SU-DHL-6 (cell line): ENCODE measurements around the gene SH3BGRL2.
"Not testable (repeated sequence)": the region's sequence is repeated elsewhere in the genome, so short reads cannot be mapped to it uniquely, and the experiment has no call there.

Source experiments
- H2AFZ ChIP-seq: fragments of 200-600 bp; sonication (generic); 2 replicates; pipeline ENCODE4 v1.6.1; 2014; ENCODE audit warnings: low read depth, mild to moderate bottlenecking, moderate library complexity, mixed read lengths, antibody characterized with exemption, low read length; ENCODE audit not compliant: severe bottlenecking
- H3F3A ChIP-seq: fragments of 200-600 bp; shearing (Covaris generic); 2 replicates; pipeline ENCODE4 v1.6.0; 2016; ENCODE audit warnings: antibody characterized with exemption, mild to moderate bottlenecking; ENCODE audit not compliant: insufficient read depth
- H3K27ac ChIP-seq: fragments of 200-600 bp; sonication (generic); 2 replicates; pipeline ENCODE4 v1.5.1; 2016; ENCODE audit warnings: low read depth, mild to moderate bottlenecking, low read length, moderate library complexity, mixed read lengths
- H3K27me3 ChIP-seq: fragments of 200-600 bp; sonication (generic), shearing (Covaris generic); 2 replicates; pipeline ENCODE4 v1.6.0; 2014; ENCODE audit warnings: mild to moderate bottlenecking, low read length
- H3K36me3 ChIP-seq: fragments of 200-600 bp; sonication (generic); 2 replicates; pipeline ENCODE4 v1.6.1; 2014; ENCODE audit warnings: mild to moderate bottlenecking, low read length, mixed read lengths
- H3K4me2 ChIP-seq: fragments of 300-600, 200-600 bp; shearing (Covaris generic), sonication (generic); 2 replicates; pipeline ENCODE4 v1.6.0; 2014; ENCODE audit warnings: low read length, low read depth, mild to moderate bottlenecking; ENCODE audit not compliant: poor library complexity, severe bottlenecking
- H3K4me3 ChIP-seq: fragments of 200-600 bp; sonication (generic); 2 replicates; pipeline ENCODE4 v1.5.1; 2014; ENCODE audit warnings: antibody characterized with exemption, low read length, mild to moderate bottlenecking, mixed read lengths; ENCODE audit not compliant: insufficient read depth, poor library complexity, severe bottlenecking
- H3K79me2 ChIP-seq: fragments of 200-600 bp; sonication (generic); 2 replicates; pipeline ENCODE4 v1.6.1; 2014; ENCODE audit warnings: mild to moderate bottlenecking, low read length, moderate library complexity; ENCODE audit not compliant: insufficient read depth
- H3K9ac ChIP-seq: fragments of 200-600 bp; sonication (generic); 2 replicates; pipeline ENCODE4 v1.7.0; 2014; ENCODE audit warnings: mild to moderate bottlenecking, low read length
- H3K9me2 ChIP-seq: fragments of 200-600 bp; sonication (generic); replicated peaks from 2 replicates; pipeline ENCODE4 v1.6.1; 2014; ENCODE audit warnings: low read length; ENCODE audit not compliant: insufficient read depth
- H3K9me3 ChIP-seq: fragments of 200-600 bp; sonication (generic); 2 replicates; pipeline ENCODE4 v1.6.1; 2014; ENCODE audit warnings: low read length, mixed read lengths; ENCODE audit not compliant: insufficient read depth
- H4K20me1 ChIP-seq: fragments of 200-600 bp; sonication (generic); 2 replicates; pipeline ENCODE4 v1.6.1; 2014; ENCODE audit warnings: low read depth, mild to moderate bottlenecking, antibody characterized with exemption, low read length, moderate library complexity, mixed read lengths
- CTCF ChIP-seq: fragments of 200-600 bp; sonication (generic); IDR thresholded peaks from one replicate; pipeline ENCODE4 v1.5.1; 2017; ENCODE audit warnings: antibody characterized with exemption, mild to moderate bottlenecking, low read length, moderate library complexity; ENCODE audit not compliant: insufficient read depth, poor library complexity, severe bottlenecking
- EZH2phosphoT487 ChIP-seq: fragments of 200-600 bp; sonication (generic), shearing (Covaris generic); conservative IDR thresholded peaks from 2 replicates; pipeline ENCODE4 v1.6.1; 2018; ENCODE audit warnings: mild to moderate bottlenecking, antibody characterized with exemption, low read length, moderate library complexity, mixed read lengths

Gene SH3BGRL2

GRCh38 chr6:79735183-79735582, 104.1 kb downstream of the SH3BGRL2 start:
- TF ChIP-seq CTCF (no peak), EZH2phosphoT487 (no peak)
- Histone ChIP-seq H3K4me2 (no peak overlapping the region), H3K27ac (no peak overlapping the region)

GRCh38 chr6:79737172-79737571, 106.0 kb downstream of the SH3BGRL2 start:
- no peaks in the 10 kb centered on the region for H3K79me2 ChIP-seq
- no peak overlapping the region for H3K9ac ChIP-seq
- H2AFZ ChIP-seq = no peak overlapping the region
- H3K36me3 ChIP-seq = no peaks in the 10 kb centered on the region
- no peak for TF ChIP-seq EZH2phosphoT487
- TF ChIP-seq CTCF = no peak
- H3K9me3 ChIP-seq = no peaks in the 10 kb centered on the region
- H3K27me3 ChIP-seq = no peaks in the 10 kb centered on the region
- H3K27ac ChIP-seq = no peak overlapping the region
- H3F3A ChIP-seq = no peaks in the 10 kb centered on the region
- H3K9me2 ChIP-seq = no peaks in the 10 kb centered on the region
- no peaks in the 10 kb centered on the region for H4K20me1 ChIP-seq
- no peak overlapping the region for H3K4me3 ChIP-seq
- no peak overlapping the region for H3K4me2 ChIP-seq

More at GRCh38 chr6:79735183-79735582, 104.1 kb downstream of the SH3BGRL2 start:
- Histone ChIP-seq H3K9me3 (no peaks in the 10 kb centered on the region), H2AFZ (no peak overlapping the region), H3K79me2 (no peaks in the 10 kb centered on the region), H3F3A (no peaks in the 10 kb centered on the region), H3K4me3 (no peak overlapping the region), H3K36me3 (no peaks in the 10 kb centered on the region), H3K27me3 (no peaks in the 10 kb centered on the region), H3K9ac (no peak overlapping the region), H3K9me2 (no peaks in the 10 kb centered on the region), H4K20me1 (no peaks in the 10 kb centered on the region)

GRCh38 chr6:79742030-79742429, 110.9 kb downstream of the SH3BGRL2 start:
- Histone ChIP-seq H3F3A (no peaks in the 10 kb centered on the region), H3K9me2 (no peaks in the 10 kb centered on the region), H4K20me1 (no peaks in the 10 kb centered on the region), H3K9ac (no peak overlapping the region), H3K79me2 (no peaks in the 10 kb centered on the region), H3K4me2 (no peak overlapping the region), H2AFZ (no peak overlapping the region), H3K27me3 (no peaks in the 10 kb centered on the region), H3K9me3 (no peaks in the 10 kb centered on the region), H3K4me3 (no peak overlapping the region), H3K36me3 (no peaks in the 10 kb centered on the region), H3K27ac (no peak overlapping the region)
- TF ChIP-seq CTCF (no peak), EZH2phosphoT487 (no peak)

DNA sequence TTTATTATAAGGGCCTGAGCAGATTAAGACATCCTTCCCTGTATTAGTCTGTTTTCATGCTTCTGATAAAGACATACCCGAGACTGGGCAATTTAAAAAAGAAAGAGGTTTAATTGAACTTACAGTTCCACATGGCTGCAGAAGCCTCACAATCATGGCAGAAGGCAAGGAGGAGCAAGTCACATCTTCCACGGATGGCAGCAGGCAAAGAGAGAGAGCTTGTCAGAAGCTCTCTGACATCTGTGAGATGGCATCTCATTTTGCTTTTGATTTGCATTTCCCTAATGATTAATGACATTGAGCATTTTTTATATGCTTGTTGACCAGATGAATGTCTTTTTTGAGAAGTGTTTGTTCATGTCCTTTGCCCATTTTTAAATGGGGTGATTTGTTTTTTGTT, 114.2 kb downstream of the SH3BGRL2 start:
- not testable (repeated sequence) for H3K4me3 ChIP-seq, H3K4me2 ChIP-seq, H4K20me1 ChIP-seq, H3K9me2 ChIP-seq, H3K27ac ChIP-seq, H3K79me2 ChIP-seq, H3K36me3 ChIP-seq, H3F3A ChIP-seq, H3K9ac ChIP-seq, H3K27me3 ChIP-seq, H3K9me3 ChIP-seq, H2AFZ ChIP-seq

DNA sequence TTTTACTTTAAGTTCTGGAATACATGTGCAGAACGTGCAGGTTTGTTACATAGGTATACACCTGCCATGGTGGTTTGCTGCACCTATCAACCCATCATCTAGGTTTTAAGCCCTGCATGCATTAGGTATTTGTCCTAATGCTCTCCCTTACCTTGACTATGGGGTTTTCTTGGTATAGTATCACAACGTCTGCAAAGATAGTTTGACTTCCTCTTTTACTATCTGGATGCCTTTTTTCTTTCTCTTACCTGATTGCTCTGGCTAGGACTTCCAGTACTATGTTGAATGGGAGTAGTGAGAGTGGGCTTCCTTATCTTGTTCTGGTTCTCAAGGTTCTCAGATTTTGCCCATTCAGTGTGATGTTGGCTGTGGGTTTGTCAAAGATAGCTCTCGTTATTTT, 115.2 kb downstream of the SH3BGRL2 start:
- H3K4me2 ChIP-seq, H3K9ac ChIP-seq, H3K27me3 ChIP-seq, H4K20me1 ChIP-seq, H3F3A ChIP-seq, H3K4me3 ChIP-seq, H3K9me2 ChIP-seq, H3K27ac ChIP-seq, H3K9me3 ChIP-seq, H2AFZ ChIP-seq, H3K36me3 ChIP-seq, H3K79me2 ChIP-seq: not testable (repeated sequence)
